Upper lobe of right lung (tissue), 1 donor: ENCODE data around the gene AGBL1. TPM values are rescaled to one million over a fixed set of nuclear protein-coding genes. Genes with fewer than 3 reads are reported as not detected.

Source experiments
- ATAC-seq: fragments of 200-7000 bp; cut with Tn5 transposase; one replicate; pipeline ENCODE4 v1.9.1; 2020; ENCODE audit warnings: mild to moderate bottlenecking, moderate library complexity
- DNase-seq: peaks from one replicate; pipeline ENCODE4 v3.0.0-alpha.2; 2020
- H3K27ac ChIP-seq: fragments of 200-600 bp; one replicate; pipeline ENCODE4 v1.8.0; 2022
- H3K27me3 ChIP-seq: fragments of 200-600 bp; one replicate; pipeline ENCODE4 v1.8.0; 2022; ENCODE audit warnings: mild to moderate bottlenecking
- H3K36me3 ChIP-seq: fragments of 200-600 bp; one replicate; pipeline ENCODE4 v1.8.0; 2022
- H3K4me1 ChIP-seq: fragments of 200-600 bp; one replicate; pipeline ENCODE4 v1.8.0; 2022
- H3K4me3 ChIP-seq: fragments of 200-600 bp; one replicate; pipeline ENCODE4 v1.8.0; 2022; ENCODE audit warnings: mild to moderate bottlenecking
- H3K9me3 ChIP-seq: fragments of 200-600 bp; one replicate; pipeline ENCODE4 v1.8.0; 2022
- intact Hi-C: fragments of 100-400 bp; cut with DNase I; formaldehyde crosslinking; loops from one replicate; pipeline ENCODE4 v1.11.0; 2022
- total RNA-seq: library from RNA; stranded (reverse); fragmentation: NEBNext Ultra II Directional; extraction: Animal tissue kit (Norgen Biotek cat#: 25700); gene quantifications from one replicate; pipeline ENCODE4 v1.2.1, GENCODE V29; 2021
- TF ChIP-seq, protein P1 (sequence below): fragments of 200-600 bp; IDR thresholded peaks from one replicate; pipeline ENCODE4 v1.8.0; 2022; ENCODE audit warnings: antibody characterized with exemption
- donor health status: DM: no; HTN: yes; CAD: no; lungs with severe emphysema.

The AGBL1 gene
- total RNA-seq, 1 donor from 2014 or later: 6.5 TPM

- Histone ChIP-seq H3K36me3 (no peaks in the 10 kb centered on the region), H3K4me3 (no peak overlapping the region), H3K4me1 (no peaks in the 10 kb centered on the region), H3K9me3 (no peaks in the 10 kb centered on the region), H3K27ac (no peak overlapping the region), H3K27me3 (no peaks in the 10 kb centered on the region)
- TF ChIP-seq, protein P1, sequence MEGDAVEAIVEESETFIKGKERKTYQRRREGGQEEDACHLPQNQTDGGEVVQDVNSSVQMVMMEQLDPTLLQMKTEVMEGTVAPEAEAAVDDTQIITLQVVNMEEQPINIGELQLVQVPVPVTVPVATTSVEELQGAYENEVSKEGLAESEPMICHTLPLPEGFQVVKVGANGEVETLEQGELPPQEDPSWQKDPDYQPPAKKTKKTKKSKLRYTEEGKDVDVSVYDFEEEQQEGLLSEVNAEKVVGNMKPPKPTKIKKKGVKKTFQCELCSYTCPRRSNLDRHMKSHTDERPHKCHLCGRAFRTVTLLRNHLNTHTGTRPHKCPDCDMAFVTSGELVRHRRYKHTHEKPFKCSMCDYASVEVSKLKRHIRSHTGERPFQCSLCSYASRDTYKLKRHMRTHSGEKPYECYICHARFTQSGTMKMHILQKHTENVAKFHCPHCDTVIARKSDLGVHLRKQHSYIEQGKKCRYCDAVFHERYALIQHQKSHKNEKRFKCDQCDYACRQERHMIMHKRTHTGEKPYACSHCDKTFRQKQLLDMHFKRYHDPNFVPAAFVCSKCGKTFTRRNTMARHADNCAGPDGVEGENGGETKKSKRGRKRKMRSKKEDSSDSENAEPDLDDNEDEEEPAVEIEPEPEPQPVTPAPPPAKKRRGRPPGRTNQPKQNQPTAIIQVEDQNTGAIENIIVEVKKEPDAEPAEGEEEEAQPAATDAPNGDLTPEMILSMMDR: no peak
- intact Hi-C loops: no loop called here
- DNase-seq (no peak), ATAC-seq (no peak)
These were observed 237.2 kb downstream of the AGBL1 start for GRCh38 chr15:86316726-86317383.

DNA sequence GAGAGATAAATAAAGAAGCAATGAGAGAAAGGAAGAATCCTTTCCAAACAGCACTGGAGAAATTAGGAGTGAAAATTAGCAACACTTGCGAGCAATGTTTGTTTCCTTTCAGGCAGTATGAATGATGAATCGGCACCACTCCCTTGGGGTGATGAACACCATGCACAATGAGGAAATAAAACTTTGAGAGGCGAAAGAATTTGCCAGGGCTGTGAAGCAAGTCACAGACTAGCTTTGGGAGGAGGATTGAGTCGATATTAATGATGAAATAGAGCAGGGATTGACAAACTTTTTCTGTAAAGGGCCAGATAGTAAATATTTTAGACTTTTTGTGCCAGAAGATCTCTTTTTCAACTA is 237.7 kb downstream of the AGBL1 start:
- Histone ChIP-seq H3K27me3 (no peaks in the 10 kb centered on the region), H3K4me3 (no peak overlapping the region), H3K27ac (no peak overlapping the region), H3K36me3 (no peaks in the 10 kb centered on the region), H3K4me1 (no peaks in the 10 kb centered on the region), H3K9me3 (no peaks in the 10 kb centered on the region)
- DNase-seq (no peak), ATAC-seq (no peak)
- TF ChIP-seq, protein P1: no peak
- intact Hi-C loops: no loop called here

- H3K27me3 ChIP-seq: no peaks in the 10 kb centered on the region
- intact Hi-C loops: no loop called here
- no peaks in the 10 kb centered on the region for H3K9me3 ChIP-seq
- no peak overlapping the region for H3K4me3 ChIP-seq
- TF ChIP-seq, protein P1: no peak
- H3K36me3 ChIP-seq: no peaks in the 10 kb centered on the region
- H3K4me1 ChIP-seq: no peaks in the 10 kb centered on the region
- ATAC-seq (no peak), DNase-seq (no peak)
- no peak overlapping the region for H3K27ac ChIP-seq
These were observed 243.0 kb downstream of the AGBL1 start for GRCh38 chr15:86322629-86323028.

GRCh38 chr15:86327230-86327865 is 247.7 kb downstream of the AGBL1 start:
- no peaks in the 10 kb centered on the region for H3K36me3 ChIP-seq
- ATAC-seq: no peak
- H3K4me1 ChIP-seq: no peaks in the 10 kb centered on the region
- intact Hi-C loops: no loop called here
- no peaks in the 10 kb centered on the region for H3K9me3 ChIP-seq
- H3K4me3 ChIP-seq: no peak overlapping the region
- TF ChIP-seq, protein P1: no peak
- DNase-seq: no peak
- H3K27ac ChIP-seq: no peak overlapping the region
- no peaks in the 10 kb centered on the region for H3K27me3 ChIP-seq

DNA sequence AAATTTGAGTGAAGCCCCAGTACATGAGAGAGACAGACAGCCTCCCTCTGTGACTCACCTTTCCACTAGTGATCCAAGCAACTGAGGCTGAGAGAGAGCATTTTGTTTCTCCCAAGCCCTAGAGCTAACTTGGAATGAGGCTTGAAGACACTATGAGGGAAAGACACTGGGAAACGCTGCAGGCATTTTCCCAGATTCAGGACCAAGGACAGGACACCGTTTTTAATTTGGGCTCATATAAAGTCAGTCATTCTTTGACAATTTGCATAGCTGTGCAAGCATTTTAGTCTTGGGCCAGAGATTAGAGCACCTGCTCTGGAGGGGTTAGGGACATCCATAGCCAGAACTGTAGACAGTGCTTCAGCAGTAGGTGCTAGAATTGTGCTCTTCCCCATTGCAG is 249.0 kb downstream of the AGBL1 start:
- Histone ChIP-seq H3K27me3 (no peaks in the 10 kb centered on the region), H3K9me3 (no peaks in the 10 kb centered on the region), H3K4me3 (no peak overlapping the region), H3K36me3 (no peaks in the 10 kb centered on the region), H3K4me1 (no peaks in the 10 kb centered on the region), H3K27ac (no peak overlapping the region)
- ATAC-seq (no peak), DNase-seq (no peak)
- intact Hi-C loops: no loop called here
- TF ChIP-seq, protein P1: no peak
